Cardiac septum (tissue), 1 donor: ENCODE data around the gene CSH1. TPM values are rescaled to one million over a fixed set of nuclear protein-coding genes. Genes with fewer than 3 reads are reported as not detected.
"Not testable (repeated sequence)": the region's sequence is repeated elsewhere in the genome, so short reads cannot be mapped to it uniquely, and the experiment has no call there.

Experiments
- DNase-seq: peaks from one replicate; pipeline ENCODE4 v3.0.0-alpha.2; 2020; ENCODE audit warnings: low spot score
- intact Hi-C: fragments of 100-400 bp; cut with DNase I; formaldehyde crosslinking; loops from one replicate; pipeline ENCODE4 v1.14.0; 2022
- long read RNA-seq: library from polyadenylated mRNA; unstranded; transcript quantifications from one replicate; pipeline ENCODE4 v2.0.0, GENCODE V29; 2021
- total RNA-seq: library from RNA; stranded (reverse); fragmentation: NEBNext Ultra II Directional; extraction: Animal tissue kit (Norgen Biotek cat#: 25700); gene quantifications from one replicate; pipeline ENCODE4 v1.2.1, GENCODE V29; 2021
- donor health status: DM: no; HTN: no; CAD: no.

The CSH1 gene
- total RNA-seq, result not detected
- long read RNA-seq, result 0 reads

DNA sequence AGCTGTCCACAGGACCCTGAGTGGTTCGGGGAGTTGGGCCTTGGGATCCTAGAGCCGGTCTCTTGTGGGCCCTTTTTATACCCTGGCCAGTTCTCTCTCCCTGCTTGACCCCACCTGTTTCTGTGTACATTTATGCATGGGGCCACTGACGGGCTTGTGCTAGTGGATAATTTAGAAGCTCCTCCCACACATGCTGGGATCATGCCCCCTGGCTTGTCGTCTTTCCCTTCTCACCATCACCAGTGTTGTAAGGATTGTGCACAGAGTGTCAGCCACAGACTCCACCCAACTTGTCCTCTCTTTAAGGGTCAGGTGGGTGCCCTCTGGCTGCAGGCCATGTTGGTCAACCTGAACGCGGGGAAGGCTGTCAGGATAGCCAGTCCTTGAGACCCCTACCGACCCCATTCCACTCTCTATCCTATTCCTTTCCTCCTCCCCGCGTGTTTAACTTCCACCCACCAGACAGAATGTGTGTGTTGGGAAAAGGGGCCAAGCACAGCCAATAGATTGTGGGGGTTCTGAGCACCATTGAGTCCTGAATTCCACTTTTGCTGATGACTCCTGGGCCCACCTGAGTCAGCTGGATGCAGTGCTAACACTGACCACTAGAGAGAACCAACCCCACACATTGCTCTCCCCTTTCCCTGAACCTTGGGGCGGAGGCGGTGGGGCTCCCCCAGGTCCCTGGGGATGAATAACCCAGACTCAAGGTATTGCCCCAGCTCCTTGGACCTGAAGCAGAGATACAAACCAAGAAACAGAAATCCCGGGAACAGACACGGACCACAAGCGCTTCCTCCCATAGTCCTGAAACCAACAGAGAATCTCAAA is at the start of gene CSH1:
Gene CSH1 (minus strand): TSS at position 51 of the 831 bp plus-strand sequence. CDS start 63 bp downstream, outside the sequence.
- intact Hi-C loops, result not testable (repeated sequence)
- DNase-seq, result peak; percentile 20

DNA sequence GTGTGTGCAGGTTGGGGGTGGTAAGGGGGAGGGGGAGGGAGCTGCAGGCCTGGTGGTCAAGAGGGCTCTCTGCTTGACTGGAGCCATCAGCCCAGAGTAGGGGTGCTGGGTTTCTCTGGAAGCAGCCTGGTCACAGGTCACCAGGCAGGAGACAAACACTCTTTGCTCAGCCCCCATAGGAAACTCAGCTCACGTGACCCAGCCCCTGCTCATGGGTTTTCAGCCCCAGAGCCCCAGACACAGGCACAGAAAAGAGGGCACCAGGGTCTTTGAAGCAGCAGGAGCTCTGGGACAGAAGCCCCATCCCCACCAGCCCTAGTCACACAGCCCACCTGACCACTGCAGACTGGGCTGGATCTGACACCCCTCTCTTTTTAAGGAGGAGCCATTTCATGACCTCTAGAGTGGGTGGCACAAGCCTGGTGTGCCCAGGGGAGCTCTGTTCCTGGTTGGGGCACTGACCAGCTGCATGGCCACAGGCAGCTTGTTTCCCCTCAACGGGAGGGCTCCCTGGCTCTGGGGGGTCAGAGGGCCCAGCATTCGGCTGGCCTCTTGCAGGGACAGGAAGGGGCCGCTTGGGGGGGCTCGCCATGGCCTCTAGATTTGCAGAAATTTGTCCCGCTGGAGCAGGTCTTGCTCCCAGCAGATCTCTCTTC is 49.5 kb upstream of the CSH1 start:
- intact Hi-C loops, result loop anchor here (5.0 kb wide), 1 partner anchor 41 kb away; no protein-coding TSS in a partner anchor
- no peak for DNase-seq

DNA sequence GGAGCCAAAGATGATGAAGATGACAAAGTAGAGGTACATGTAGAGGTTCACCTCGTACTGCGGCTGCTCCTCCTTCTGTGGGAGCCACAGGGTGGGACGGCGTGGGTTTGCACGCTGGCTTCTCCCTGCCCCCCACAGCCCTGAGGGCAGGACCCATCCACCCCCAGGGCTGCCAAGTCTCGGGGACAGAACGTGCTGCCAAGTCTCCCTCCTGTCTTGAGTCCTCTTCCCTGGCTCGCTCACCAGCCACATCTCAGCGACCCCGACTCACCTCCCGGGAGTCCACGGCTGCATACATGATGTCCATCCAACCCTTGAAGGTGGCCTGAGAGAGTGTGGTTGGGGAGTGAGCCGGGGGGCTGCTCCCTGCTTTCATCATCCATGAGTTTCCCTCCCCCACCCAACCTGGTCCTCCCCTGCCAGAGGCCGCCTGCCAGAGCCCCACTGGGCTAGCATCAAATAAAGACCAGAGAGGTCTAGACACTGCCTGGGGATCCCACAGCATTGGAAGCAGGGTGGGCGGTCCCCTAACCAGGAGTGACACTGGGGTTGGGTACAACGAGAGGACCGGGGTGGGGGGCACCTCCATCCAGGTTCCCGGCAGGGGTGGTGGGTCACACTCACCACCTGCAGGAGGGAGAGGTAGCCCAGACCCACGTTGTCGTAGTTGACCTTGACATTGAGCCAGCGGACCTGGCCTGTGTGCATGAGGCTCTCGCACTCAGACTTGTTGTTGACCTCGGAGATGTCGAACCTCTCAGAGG is 48.5 kb upstream of the CSH1 start:
- intact Hi-C loops, result loop anchor here (5.0 kb wide), 1 partner anchor 42 kb away; no protein-coding TSS in a partner anchor
- DNase-seq, result no peak

DNA sequence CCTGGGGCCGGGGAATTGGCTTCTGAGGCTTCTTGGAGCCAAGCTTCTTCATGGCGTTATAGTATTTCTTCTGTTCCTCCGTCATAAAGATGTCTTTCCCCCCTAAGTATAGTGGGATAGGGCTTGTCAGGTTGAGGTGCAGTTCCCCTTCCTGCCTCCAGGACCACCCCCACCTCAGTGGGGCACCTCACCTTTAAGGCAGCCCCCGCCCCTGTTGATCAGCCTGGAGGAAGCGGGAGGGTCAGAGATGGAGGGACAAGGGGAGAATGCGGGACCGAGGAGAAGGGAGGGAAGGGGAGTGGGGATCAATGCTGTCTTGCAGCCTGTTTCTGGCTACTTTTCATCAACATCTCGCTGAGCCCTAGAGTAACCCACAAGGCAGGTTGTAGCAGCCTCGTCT is 47.4 kb upstream of the CSH1 start:
- intact Hi-C loops, result no loop called here
- DNase-seq, result no peak

DNA sequence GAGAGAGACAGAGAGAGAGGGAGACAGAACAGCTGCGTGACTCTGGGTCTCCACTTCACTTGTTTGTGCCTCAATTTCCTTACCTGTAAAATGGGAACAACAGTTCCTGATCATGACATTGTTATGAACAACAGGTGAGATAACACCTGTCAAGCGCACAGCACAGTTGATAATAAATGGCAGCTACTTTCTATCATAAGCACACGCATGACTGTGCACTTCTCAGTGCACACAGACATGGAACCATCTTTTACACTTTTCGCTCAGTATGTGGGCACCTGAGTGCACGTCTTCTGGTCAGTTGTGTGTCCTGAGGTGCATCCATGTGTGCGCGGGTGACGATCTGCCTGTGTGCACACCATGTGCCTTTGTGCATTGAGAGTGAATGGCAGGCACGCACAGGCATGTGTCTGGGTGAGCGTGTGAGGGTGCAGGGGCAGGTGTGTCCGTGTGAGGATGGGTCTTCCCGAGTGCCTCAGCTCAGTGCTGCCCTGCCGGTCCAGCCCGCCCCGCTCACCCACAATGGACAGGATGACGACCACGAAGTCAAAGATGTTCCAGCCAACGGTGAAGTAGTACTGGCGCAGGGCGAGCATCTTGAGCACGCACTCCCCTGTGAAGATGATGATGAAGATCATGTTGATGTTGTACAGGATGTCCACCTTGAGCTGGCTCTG is 46.1 kb upstream of the CSH1 start:
- intact Hi-C loops, result no loop called here
- no peak for DNase-seq

DNA sequence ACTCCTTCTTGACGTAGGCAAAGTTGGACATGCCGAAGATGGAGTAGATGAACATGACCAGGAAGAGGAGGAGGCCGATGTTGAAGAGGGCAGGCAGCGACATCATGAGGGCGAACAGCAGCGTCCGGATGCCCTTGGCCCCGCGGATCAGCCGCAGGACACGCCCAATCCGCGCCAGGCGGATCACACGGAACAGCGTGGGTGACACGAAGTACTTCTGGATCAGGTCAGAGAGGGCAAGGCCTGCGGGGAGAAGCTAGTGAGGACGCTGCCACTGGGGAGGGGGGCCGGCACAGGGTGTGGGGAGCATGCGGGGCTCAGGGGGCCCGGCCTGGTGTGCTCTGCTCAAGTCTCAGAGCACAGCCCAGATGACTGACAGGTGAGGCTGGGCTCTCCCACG is 45.4 kb upstream of the CSH1 start:
- no peak for DNase-seq
- intact Hi-C loops, result no loop called here

DNA sequence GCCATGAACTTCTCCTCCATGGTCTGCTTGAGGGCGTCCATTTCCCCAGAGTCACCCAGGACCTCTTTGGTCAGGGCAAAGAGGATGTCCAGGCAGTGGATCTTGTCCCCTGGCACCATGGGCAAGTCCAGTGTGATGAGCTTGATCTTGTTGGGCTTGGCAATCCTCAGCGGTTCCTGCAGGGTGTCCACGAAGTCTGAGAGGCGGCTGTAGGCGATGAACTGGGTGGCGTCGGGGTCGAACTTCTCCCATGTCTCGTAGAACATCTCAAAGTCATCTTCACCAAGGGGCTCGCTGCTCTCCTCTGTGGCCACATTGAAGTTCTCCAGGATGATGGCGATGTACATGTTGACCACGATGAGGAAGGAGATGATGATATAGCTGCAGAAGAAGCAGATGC is 44.8 kb upstream of the CSH1 start:
- intact Hi-C loops, result no loop called here
- DNase-seq, result no peak

DNA sequence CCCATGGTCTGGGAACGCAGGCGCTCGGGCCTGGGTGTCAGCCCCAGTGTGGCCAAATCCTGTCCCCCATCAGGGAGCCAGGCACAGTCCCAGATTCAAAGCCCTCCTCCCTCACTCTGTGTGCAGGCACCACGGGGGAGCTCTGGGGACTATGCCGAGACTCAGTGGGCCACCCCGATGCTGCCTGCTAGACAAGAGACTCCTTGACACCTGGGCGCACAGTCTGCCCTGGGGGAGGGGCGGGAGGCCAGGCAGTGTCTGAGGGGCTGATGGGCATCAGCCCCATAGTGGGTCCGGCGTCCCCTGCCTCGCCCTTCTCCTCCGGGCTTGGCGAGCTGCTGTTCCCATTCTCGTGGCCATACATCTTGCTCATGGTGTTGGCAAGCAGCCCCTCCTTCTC is 44.2 kb upstream of the CSH1 start:
- intact Hi-C loops, result no loop called here

DNA sequence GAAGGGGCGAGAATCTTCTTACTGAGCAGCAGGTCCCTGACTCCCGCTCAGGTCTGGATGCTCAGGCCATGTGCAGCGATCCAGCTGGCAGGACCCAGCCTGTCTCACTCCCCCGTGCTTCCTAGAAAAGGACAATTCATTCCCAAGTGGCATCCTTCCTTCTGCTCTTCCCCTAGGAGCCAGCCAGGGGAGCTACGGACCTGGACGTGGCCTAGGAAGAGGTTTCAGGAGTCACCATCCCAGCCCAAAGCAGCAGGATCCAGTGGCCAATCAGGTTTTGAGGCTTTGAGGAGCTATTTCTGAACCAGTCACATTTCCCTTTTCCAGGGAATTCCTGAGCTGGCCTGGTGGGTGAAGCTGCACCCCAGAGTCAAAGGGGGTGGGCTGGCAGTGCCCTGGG is 43.5 kb upstream of the CSH1 start:
- intact Hi-C loops, result no loop called here
- DNase-seq, result no peak

More for the DNA sequence above, 44.2 kb upstream of the CSH1 start:
- DNase-seq, result no peak

DNA sequence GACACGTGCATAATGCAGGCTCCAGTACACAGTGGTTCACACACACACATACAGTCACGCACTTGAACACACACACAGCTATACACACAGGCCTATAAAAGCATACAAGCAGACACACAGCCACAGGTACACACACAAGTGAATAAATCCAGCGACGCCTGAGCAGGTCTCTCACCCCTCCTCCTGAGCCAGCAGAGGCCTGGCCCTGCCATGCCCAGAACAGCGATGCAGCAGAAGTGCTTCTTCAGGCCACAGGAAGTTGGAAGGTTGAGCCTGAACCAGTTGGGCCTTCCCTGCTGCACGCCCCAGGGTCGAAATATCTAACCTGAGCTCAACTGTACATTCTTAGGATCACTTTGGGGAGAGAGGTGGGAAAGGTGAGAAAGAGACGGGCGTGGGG is 43.0 kb upstream of the CSH1 start:
- intact Hi-C loops, result no loop called here
- no peak for DNase-seq

DNA sequence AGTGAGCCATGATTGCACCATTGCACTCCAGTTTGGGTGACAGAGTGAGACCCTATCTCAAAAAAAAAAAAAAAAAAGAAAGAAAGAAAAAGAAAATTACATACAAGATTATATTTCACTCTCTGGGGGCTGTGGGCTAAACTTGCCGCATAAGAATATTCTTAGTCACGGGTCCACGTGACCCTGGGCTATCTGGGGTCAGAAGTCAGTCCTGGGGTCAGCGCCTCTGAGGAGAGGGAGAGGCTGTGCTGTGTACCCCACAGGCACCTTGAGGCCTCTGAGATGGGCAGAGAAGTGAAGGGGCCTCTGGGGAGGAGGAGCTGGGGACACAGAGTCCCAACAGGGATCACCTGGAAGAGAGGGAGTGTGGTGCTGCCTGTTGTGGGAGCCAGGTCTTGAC is 41.5 kb upstream of the CSH1 start:
- DNase-seq, result no peak
- intact Hi-C loops, result no loop called here

DNA sequence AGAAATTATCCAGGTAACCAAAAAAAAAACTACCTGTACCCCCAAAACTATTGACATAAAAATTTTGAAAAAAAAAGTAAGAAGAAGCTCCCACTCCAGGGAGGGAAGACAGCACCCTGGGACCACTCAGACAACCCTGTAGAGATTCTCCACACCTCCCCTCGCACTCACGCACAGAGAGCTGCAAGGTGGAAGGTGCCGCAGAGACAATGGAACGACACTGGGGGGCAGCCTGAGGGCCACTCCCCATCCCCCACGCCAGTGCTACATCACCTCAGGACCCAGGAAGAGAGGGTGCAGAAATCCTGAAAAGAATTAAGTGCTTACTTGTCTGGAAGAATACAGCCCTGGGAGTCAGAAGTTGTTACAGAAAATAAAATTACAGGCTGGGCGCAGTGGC is 40.9 kb upstream of the CSH1 start:
- intact Hi-C loops, result no loop called here
- no peak for DNase-seq

DNA sequence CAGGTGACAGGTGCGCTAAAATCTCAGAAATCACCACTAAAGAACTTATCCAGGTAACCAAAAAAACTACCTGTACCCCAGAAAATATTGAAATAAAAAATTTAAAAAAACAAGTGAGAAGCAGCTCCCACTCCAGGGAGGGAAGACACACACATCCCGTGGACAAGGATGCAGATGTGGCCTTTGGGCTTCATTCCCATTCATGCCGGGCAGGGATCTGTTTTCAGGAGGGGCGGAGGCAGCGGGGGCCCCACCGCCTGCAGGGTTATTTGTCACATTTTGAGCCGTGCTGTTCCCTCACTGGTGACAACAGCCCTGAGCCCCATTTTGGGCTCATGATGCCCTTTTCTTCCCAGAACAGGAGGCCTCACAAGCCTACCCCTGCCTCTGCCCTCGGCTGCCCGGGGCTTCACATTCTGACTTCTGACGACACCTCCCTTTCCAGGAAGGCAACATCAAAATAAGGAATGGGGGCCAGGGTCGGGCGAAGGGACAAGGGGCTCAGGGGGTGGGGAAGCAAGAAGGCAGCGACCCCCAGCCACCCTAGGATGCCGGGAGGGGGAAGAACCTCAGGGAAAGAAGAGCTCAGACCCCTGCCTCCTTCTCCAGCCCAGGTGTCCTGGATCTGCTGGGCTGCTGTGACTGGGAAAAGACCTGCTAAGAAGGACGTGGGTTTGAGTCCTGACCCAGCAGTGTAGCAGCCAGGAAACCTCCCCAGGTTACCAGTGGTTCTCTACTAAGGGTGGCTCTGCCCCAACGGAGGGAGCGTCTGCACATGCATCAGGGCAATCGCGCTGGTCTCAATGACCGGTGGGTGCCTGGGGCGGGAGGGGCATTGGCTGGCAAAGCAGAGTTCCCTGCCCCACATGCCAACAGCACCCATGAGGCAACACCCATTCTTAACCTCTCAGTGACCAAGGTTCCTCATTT is 38.1 kb upstream of the CSH1 start:
- no peak for DNase-seq
- intact Hi-C loops, result no loop called here

DNA sequence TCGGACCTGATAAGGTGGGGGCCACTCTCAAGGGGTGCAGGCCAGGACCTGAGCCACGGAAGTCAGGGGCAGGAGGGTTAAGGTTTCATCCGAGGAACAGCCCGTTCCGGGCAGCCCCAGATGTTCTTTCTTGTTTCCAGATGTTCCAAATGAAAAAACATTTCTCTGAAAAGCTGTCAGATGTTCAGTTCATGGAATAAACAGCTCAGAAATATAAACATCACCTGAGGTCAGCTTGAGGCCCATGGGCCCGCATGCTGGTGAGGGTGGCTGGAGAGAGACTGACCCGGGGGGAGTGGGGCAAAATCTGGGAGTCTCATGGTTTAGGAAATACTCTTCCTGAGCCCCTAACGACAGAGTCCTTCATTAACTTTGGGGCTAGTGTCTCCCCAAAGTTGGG is 37.2 kb upstream of the CSH1 start:
- no peak for DNase-seq
- intact Hi-C loops, result no loop called here

DNA sequence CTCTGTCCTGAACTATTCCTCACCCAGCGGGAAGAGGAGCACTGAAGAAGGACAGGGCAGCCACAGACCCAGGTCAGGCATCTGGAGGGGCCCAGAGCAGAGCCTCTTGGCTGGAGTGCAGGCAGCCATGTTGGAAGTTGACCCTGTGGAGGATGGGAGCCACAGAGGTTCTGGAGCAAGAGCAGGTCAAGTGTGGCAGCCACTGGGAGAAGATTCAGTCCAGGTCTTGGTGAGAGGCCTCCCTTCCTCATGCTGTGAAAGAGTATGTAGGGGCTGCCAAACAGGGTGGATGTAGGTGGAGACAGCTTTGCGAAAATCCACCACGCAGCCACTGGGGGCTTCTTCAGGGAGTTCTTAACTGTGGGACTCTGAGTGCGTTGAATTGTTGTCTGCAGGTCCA is 36.3 kb upstream of the CSH1 start:
- DNase-seq, result no peak
- intact Hi-C loops, result no loop called here

DNA sequence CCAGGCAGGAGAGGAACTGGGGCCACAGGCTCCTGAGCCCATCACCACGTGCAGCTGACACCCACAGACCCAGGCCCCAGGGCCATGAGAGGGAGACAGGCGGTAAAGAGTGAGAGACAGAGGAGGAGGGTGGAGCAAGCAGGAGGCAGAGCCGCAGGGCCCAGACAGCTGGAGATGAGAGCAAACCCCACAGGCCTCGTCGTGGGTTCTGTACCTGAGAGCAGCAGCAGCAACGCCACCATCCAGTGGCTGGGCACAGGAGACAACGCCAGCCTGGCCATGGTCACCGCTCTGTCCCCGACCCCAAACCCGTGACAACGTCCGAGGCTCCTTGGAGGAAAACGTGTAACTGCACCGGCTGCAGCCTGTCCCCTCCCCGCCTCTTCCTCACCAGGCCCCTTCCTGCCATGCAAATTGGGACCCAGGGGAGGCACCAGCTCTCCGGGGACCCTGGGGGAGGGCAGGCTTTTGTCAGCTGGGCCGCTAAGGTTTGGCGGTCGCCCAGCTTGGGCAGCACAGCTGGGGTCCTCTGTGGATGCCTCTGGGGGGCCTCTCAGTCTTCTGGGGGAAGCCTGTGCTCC is 35.7 kb upstream of the CSH1 start, which contains the start of gene CD79B:
Gene CD79B (minus strand): TSS at position 351 of the 581 bp plus-strand sequence. CDS start 70 bp downstream, at position 281.
- intact Hi-C loops, result no loop called here
- DNase-seq, result no peak

DNA sequence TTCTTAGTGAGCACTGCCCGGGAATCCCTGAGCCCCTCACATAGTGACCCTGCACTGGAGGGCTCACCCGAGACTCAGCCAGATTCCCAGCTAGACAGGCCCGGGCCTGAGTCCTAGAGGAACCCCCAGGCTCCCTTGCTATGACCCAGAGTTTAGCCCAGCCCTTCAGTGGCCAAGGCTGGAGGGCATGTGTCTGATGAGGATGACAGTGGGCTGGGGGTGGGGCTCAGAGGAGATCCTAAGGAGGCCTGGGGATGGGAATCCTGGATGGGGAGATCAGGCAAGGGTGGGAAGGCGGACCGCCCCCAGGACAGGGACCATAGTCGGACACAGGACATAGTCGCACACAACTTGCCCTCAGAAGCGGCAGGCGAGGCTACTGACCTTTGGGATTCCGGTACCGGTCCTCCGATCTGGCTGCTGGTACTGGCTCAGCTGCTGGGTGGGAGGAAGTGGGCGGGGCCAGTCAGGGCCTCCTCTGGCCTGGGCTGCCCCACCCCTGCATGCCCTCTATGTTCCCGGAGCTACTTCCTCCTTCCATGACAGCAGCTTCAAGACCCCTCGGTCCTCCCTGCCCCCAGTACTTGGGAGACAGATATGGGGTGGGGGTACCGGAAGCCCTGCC is 34.7 kb upstream of the CSH1 start:
- intact Hi-C loops, result no loop called here
- peak; percentile 85 for DNase-seq
